ENCODE measurements around the gene ZNF578. TPM values are rescaled to one million over a fixed set of nuclear protein-coding genes. Genes with fewer than 3 reads are reported as not detected.
"Not testable (repeated sequence)": the region's sequence is repeated elsewhere in the genome, so short reads cannot be mapped to it uniquely, and the experiment has no call there.

ZNF578 gene
- polyA plus RNA-seq, 1 donor from 2014 or later: 1.5 TPM

GRCh38 chr19:52532480-52532879 lies 79.1 kb downstream of the ZNF578 start:
- Mint-ChIP-seq H3K4me1 (peaks cover 21 to 27% (median 24%) of the 10 kb centered on the region in 3 donors), H3K36me3 (peaks cover 19% of the 10 kb centered on the region), H3K4me3 (peak overlapping the region in 1 of 4 donors; percentile 47), H3K27ac (no peak overlapping the region), H3K9me3 (peaks cover 0 to 5% (median 0%) of the 10 kb centered on the region in 3 donors), H3K27me3 (no peaks in the 10 kb centered on the region)

- no peak overlapping the region for H3K27ac Mint-ChIP-seq
- H3K4me3 Mint-ChIP-seq: peak overlapping the region in 3 of 4 donors; percentile 12 to 71 (median 41)
- peaks cover 19% of the 10 kb centered on the region for H3K36me3 Mint-ChIP-seq
- H3K4me1 Mint-ChIP-seq: peaks cover 16 to 23% (median 16%) of the 10 kb centered on the region in 3 donors
- no peaks in the 10 kb centered on the region for H3K27me3 Mint-ChIP-seq
- peaks cover 0 to 4% (median 0%) of the 10 kb centered on the region in 3 donors for H3K9me3 Mint-ChIP-seq
Observed at GRCh38 chr19:52533901-52534300, 80.5 kb downstream of the ZNF578 start.

GRCh38 chr19:52535385-52535770 lies 82.0 kb downstream of the ZNF578 start:
- Mint-ChIP-seq H3K27ac (peak overlapping the region in 2 of 3 donors; percentile 89 to 93), H3K36me3 (peaks cover 23% of the 10 kb centered on the region), H3K4me3 (peak overlapping the region; percentile 91 to 97 (median 94)), H3K4me1 (peaks cover 15 to 21% (median 16%) of the 10 kb centered on the region in 3 donors)
- not testable (repeated sequence) for H3K9me3 Mint-ChIP-seq, H3K27me3 Mint-ChIP-seq

GRCh38 chr19:52535771-52536447 lies 82.6 kb downstream of the ZNF578 start:
- H3K4me1 Mint-ChIP-seq: peaks cover 15 to 21% (median 16%) of the 10 kb centered on the region in 3 donors
- H3K27me3 Mint-ChIP-seq: no peaks in the 10 kb centered on the region
- peaks cover 0 to 9% (median 1%) of the 10 kb centered on the region in 3 donors for H3K9me3 Mint-ChIP-seq
- H3K36me3 Mint-ChIP-seq: peaks cover 26% of the 10 kb centered on the region
- H3K27ac Mint-ChIP-seq: peak overlapping the region; percentile 74 to 93 (median 89)
- H3K4me3 Mint-ChIP-seq: peak overlapping the region; percentile 91 to 97 (median 94)

DNA sequence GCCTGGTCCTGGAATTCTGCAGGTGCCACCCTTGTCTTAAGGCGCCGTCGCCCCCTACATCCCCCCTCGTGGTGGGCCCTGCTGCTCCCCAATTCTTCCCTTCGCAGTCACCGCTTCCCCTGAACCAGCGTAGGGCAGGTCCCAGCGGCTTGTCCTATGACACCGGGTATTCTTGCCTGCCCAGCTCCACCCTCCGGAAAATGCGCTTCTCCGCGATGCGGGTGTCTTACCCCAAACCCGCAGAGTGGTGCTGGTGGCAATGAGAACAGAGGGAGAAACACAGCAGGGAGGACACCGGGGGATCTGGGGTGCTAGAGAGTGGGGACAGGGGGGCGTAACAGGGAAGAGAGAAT lies 83.1 kb downstream of the ZNF578 start:
- Mint-ChIP-seq H3K27me3 (no peaks in the 10 kb centered on the region), H3K9me3 (peaks cover 0 to 9% (median 1%) of the 10 kb centered on the region in 3 donors), H3K27ac (peak overlapping the region; percentile 74 to 93 (median 89)), H3K4me1 (peaks cover 15 to 21% (median 16%) of the 10 kb centered on the region in 3 donors), H3K4me3 (peak overlapping the region; percentile 91 to 97 (median 94)), H3K36me3 (peaks cover 28% of the 10 kb centered on the region)

DNA sequence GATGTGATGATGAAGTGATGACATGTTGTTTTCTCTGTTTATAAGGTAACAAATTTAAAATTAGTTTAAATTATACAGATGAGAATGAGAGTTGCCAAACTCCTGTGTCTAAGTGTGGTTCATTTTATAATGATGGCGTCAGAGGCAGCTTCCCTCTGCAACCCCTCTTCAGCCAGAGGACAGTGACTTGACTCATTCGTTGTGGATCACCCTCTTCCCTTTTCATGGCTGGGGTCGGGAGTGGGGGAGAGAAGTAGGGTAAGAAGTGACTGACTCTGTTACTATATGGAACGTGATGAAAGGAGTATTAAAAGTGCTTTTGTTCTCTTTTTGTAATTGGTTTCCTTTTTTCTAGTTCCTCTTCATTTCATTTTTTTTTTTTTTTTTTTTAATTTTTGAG lies 85.5 kb downstream of the ZNF578 start:
- H3K36me3 Mint-ChIP-seq: peaks cover 23% of the 10 kb centered on the region
- peaks cover 19 to 29% (median 20%) of the 10 kb centered on the region in 3 donors for H3K4me1 Mint-ChIP-seq
- not testable (repeated sequence) for H3K27me3 Mint-ChIP-seq, H3K27ac Mint-ChIP-seq
- peak overlapping the region in 2 of 4 donors; percentile 10 to 32 for H3K4me3 Mint-ChIP-seq
- H3K9me3 Mint-ChIP-seq: peaks cover 1 to 11% (median 6%) of the 10 kb centered on the region in 3 donors

- Mint-ChIP-seq H3K27ac (peak overlapping the region in 1 of 3 donors; percentile 16), H3K36me3 (peaks cover 25% of the 10 kb centered on the region)
Observed at GRCh38 chr19:52541176-52541575, 87.8 kb downstream of the ZNF578 start.

GRCh38 chr19:52541608-52542007 lies 88.3 kb downstream of the ZNF578 start:
- H3K36me3 Mint-ChIP-seq: peaks cover 29% of the 10 kb centered on the region
- H3K27ac Mint-ChIP-seq: peak overlapping the region in 1 of 3 donors; percentile 27
- H3K4me3 Mint-ChIP-seq: no peak overlapping the region
- peaks cover 1 to 12% (median 9%) of the 10 kb centered on the region in 3 donors for H3K9me3 Mint-ChIP-seq
- peaks cover 11 to 15% (median 14%) of the 10 kb centered on the region in 3 donors for H3K4me1 Mint-ChIP-seq
- H3K27me3 Mint-ChIP-seq: no peaks in the 10 kb centered on the region

More at GRCh38 chr19:52541176-52541575, 87.8 kb downstream of the ZNF578 start:
- peak overlapping the region in 1 of 4 donors; percentile 27 for H3K4me3 Mint-ChIP-seq
- H3K4me1 Mint-ChIP-seq: peaks cover 13 to 18% (median 18%) of the 10 kb centered on the region in 3 donors
- not testable (repeated sequence) for H3K27me3 Mint-ChIP-seq
- H3K9me3 Mint-ChIP-seq: peaks cover 1 to 12% (median 11%) of the 10 kb centered on the region in 3 donors

GRCh38 chr19:52542541-52542940 lies 89.2 kb downstream of the ZNF578 start:
- H3K9me3 Mint-ChIP-seq: peaks cover 1 to 12% (median 9%) of the 10 kb centered on the region in 3 donors
- peak overlapping the region in 1 of 4 donors; percentile 83 for H3K4me3 Mint-ChIP-seq
- H3K4me1 Mint-ChIP-seq: peaks cover 5 to 13% (median 8%) of the 10 kb centered on the region in 3 donors
- peaks cover 33% of the 10 kb centered on the region for H3K36me3 Mint-ChIP-seq
- H3K27ac Mint-ChIP-seq, H3K27me3 Mint-ChIP-seq: not testable (repeated sequence)

- Mint-ChIP-seq H3K9me3 (peaks cover 1 to 12% (median 9%) of the 10 kb centered on the region in 3 donors), H3K27me3 (no peaks in the 10 kb centered on the region), H3K4me1 (peaks cover 5 to 13% (median 8%) of the 10 kb centered on the region in 3 donors), H3K27ac (peak overlapping the region in 1 of 3 donors; percentile 86), H3K36me3 (peaks cover 37% of the 10 kb centered on the region), H3K4me3 (peak overlapping the region in 2 of 4 donors; percentile 53 to 83)
Observed at GRCh38 chr19:52542984-52543664, 89.8 kb downstream of the ZNF578 start.

DNA sequence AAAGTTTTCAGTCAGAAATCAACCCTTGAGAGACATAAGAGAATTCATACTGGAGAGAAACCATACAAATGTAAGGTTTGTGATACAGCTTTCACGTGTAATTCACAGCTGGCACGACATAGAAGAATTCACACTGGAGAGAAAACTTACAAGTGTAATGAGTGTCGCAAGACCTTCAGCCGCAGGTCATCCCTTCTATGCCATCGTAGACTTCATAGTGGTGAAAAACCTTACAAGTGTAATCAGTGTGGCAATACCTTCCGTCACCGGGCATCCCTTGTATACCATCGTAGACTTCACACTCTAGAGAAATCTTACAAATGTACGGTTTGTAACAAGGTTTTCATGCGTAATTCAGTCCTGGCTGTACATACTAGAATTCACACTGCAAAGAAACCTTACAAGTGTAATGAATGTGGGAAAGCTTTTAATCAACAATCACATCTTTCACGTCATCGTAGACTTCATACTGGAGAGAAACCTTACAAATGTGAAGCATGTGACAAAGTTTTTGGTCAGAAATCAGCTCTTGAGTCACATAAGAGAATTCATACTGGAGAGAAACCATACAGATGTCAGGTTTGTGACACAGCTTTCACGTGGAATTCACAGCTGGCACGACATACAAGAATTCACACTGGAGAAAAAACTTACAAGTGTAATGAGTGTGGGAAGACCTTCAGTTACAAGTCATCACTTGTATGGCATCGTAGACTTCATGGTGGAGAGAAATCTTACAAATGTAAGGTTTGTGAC lies 101.0 kb downstream of the ZNF578 start:
- no peak overlapping the region for H3K27ac Mint-ChIP-seq
- no peaks in the 10 kb centered on the region for H3K27me3 Mint-ChIP-seq
- peaks cover 45% of the 10 kb centered on the region for H3K36me3 Mint-ChIP-seq
- H3K4me1 Mint-ChIP-seq: peaks cover 0 to 1% (median 0%) of the 10 kb centered on the region in 3 donors
- peaks cover 25 to 48% (median 44%) of the 10 kb centered on the region in 3 donors for H3K9me3 Mint-ChIP-seq
- no peak overlapping the region for H3K4me3 Mint-ChIP-seq

- Mint-ChIP-seq H3K27me3 (no peaks in the 10 kb centered on the region), H3K9me3 (peaks cover 28 to 54% (median 47%) of the 10 kb centered on the region in 3 donors), H3K27ac (peak overlapping the region in 1 of 3 donors; percentile 57), H3K36me3 (peaks cover 41% of the 10 kb centered on the region), H3K4me1 (peaks cover 0 to 1% (median 0%) of the 10 kb centered on the region in 3 donors), H3K4me3 (no peak overlapping the region)
Observed at GRCh38 chr19:52557231-52557995, 104.1 kb downstream of the ZNF578 start.

DNA sequence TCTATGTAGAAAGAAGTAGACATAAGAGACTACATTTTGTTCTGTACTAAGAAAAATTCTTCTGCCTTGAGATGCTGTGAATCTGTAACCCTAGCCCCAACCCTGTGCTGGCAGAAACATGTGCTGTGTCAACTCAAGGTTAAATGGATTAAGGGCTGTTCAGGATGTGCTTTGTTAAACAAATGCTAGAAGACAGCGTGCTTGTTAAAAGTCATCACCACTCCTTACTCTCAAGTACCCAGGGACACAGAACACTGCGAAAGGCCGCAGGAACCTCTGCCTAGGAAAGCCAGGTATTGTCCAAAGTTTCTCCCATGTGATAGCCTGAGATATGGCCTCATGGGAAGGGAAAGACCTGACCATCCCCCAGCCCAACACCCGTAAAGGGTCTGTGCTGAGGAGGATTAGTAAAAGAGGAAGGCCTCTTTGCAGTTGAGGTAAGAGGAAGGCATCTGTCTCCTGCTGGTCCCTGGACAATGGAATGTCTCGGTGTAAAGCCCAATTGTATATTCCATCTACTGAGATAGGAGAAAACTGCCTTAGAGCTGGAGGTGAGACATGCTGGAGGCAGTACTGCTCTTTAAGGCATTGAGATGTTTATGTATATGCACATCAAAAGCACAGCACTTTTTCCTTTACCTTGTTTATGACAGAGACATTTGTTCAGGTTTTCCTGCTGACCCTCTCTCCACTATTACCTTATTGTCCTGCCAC lies 105.5 kb downstream of the ZNF578 start:
- H3K9me3 Mint-ChIP-seq: peaks cover 21 to 46% (median 41%) of the 10 kb centered on the region in 3 donors
- H3K27me3 Mint-ChIP-seq, H3K27ac Mint-ChIP-seq, H3K4me1 Mint-ChIP-seq: not testable (repeated sequence)
- H3K36me3 Mint-ChIP-seq: peaks cover 33% of the 10 kb centered on the region
- peak overlapping the region in 2 of 4 donors; percentile 47 to 52 for H3K4me3 Mint-ChIP-seq
